PFSK-1 (cell line): ENCODE data around the gene EIF2S3.

Source experiments
- FOXP2 ChIP-seq: optimal IDR thresholded peaks from 2 replicates; pipeline ENCODE3; 2011; ENCODE audit warnings: borderline replicate concordance, control low read depth, inconsistent platforms; ENCODE audit not compliant: insufficient read depth; ENCODE audit errors: extremely low read length, extremely low read depth
- POLR2AphosphoS5 ChIP-seq: IDR thresholded peaks from 2 replicates; pipeline ENCODE4 v1.6.1; 2012; ENCODE audit warnings: low read depth, mild to moderate bottlenecking, control low read depth, low read length, moderate library complexity
- REST ChIP-seq, 2 experiments: IDR thresholded peaks; 2 replicates each; pipeline versions ENCODE4 v1.6.1 to v1.8.0; 2011 to 2012; ENCODE audit warnings: low read depth in 2 of 2, low read length in 2 of 2, control low read depth in 1 of 2, inconsistent platforms in 1 of 2, mild to moderate bottlenecking in 1 of 2, moderate library complexity in 1 of 2; ENCODE audit not compliant: insufficient read depth in 1 of 2
- SIN3A ChIP-seq: IDR thresholded peaks from 2 replicates; pipeline ENCODE4 v1.6.1; 2012; ENCODE audit warnings: mild to moderate bottlenecking, low read length, moderate library complexity, borderline replicate concordance; ENCODE audit not compliant: insufficient read depth
- TAF1 ChIP-seq: IDR thresholded peaks from 2 replicates; pipeline ENCODE4 v1.6.1; 2012; ENCODE audit warnings: low read length, control low read depth, borderline replicate concordance; ENCODE audit not compliant: insufficient read depth

GRCh38 chrX:24017674-24018073 is 37.1 kb upstream of the EIF2S3 start:
- TF ChIP-seq SIN3A (no peak), REST (IDR thresholded peaks at IDR 0.05; ENCODE audit: insufficient read depth in 1 of 2, low read depth in 2 of 2, low read length in 2 of 2) (no peak), POLR2AphosphoS5 (no peak), TAF1 (no peak), FOXP2 (no peak)
